ENCODE measurements around the gene MFF.
"Not testable (repeated sequence)": the region's sequence is repeated elsewhere in the genome, so short reads cannot be mapped to it uniquely, and the experiment has no call there.

Gene MFF

GRCh38 chr2:227378371-227378782 is 53.3 kb downstream of the MFF start:
- DNase-seq, result no peak

DNA sequence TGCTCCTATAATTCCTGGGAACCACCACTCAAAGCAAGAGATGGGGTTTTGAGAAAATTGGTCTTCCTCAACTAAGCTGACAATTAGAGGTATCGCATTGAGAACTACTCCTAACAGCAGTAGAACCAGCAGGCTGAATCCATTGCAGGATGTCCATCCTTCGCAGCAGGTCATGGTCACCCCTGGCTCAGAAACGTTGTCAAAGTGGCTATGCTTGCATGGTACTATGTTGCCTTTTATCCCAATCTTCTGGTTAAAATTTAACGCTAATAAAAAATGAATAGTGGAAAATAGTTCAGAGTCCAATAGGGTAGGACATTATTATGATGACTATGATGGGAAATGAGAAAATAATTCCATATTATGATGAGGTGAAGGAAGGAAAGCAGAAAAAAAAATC is 54.0 kb downstream of the MFF start, which contains the start of gene TM4SF20:
TM4SF20 (minus strand) TSS at position 212 of the 400 bp plus-strand sequence; CDS start at position 174, 38 bp downstream.
- DNase-seq, result no peak

DNA sequence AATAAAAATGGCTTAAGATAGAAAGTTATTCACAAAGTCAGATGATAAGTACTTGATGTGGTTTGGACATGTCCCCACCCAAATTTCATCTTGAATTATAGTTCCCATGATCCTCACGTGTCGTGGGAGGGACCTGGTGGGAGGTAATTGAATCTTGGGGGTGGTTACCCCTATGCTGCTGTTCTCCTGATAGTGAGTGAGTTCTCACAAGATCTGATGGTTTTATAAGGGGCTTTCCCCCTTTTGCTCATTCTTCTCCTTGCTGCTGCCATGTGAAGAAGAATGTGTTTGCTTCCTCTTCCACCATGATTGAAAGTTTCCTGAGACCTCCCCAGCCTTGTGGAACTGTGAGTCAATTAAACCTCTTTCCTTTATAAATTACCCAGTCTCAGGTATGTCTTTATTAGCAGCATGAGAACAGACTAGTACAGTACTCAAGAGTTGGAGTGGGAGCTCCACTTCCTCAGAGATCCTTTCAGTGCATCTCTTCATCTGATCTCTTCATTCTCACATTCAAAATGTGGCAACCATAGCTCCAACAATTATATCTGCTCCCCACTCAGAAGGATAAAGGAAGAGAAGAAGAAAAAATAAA is 57.3 kb downstream of the MFF start:
- DNase-seq, result not testable (repeated sequence)

- DNase-seq, result no peak
These were observed 58.6 kb downstream of the MFF start for GRCh38 chr2:227383686-227384085.

GRCh38 chr2:227386630-227387029 is 61.6 kb downstream of the MFF start:
- DNase-seq, result no peak

GRCh38 chr2:227387583-227387982 is 62.5 kb downstream of the MFF start, which contains the start of gene SCYGR1:
SCYGR1 (minus strand) TSS chr2:227387949; CDS start chr2:227387949, 0 bp downstream.
- not testable (repeated sequence) for DNase-seq

DNA sequence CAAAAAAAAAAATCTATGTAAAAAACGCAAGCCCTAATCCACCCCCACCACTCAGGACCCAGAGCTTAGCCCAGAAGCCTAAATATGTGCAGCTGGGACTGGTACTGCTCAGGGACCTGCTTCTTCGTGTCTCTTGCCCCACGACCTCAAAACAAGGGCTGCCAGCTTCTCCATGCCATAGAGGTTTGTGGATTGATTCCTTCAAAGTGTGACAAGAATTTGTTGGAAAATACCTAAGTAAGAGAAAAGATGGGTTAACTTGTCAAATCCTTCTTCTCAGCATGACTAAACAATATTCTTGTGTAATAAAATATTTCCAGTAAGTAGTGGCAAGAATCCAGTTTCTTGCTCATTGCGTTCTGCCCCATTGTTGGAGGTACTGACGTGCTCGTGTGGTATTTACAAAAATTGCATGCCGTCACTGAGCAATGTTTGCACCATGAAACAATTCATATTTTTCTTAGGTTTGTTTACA is 63.5 kb downstream of the MFF start:
- no peak for DNase-seq

- no peak for DNase-seq
These were observed 64.2 kb downstream of the MFF start for GRCh38 chr2:227389231-227389630.

GRCh38 chr2:227389661-227390060 is 64.6 kb downstream of the MFF start:
- DNase-seq, result no peak

DNA sequence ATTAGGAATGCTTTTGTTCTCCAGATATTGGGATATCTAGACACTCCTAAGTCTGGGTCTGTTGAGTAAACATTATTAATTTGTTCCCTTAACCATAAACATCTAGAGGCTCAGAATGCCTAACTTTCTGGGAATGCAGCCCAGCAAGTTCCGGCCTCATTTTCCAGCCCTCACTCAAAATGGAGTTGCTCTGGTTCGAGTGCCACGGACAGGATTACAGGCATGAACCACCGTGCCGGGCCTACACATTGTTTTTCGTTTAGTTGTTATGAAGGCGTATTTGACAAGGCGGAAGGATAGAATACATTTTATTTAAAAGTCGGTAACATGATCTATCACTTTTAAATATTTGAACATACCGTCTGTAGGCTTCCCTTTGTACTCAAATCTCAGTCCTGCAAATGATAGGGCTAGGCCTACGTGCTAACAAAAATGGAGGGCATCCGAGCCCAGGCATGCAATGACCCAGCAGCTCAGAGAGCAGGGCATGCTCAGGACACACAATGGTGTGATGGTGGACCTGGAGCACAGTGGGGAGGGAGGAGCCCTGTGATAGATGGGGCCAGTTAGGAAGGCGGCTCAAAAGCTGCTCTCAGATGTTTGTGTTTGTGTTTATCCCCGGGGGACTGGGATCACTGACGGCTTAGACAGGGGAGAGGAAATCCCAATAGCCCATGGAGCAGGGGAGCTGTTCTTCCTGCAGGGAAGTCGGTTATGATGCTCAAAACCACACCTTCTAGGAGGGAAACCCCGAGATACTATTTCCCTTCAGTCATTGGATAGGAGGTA is 65.6 kb downstream of the MFF start:
- DNase-seq, result no peak

- no peak for DNase-seq
These were observed 69.3 kb downstream of the MFF start for GRCh38 chr2:227394401-227394800.

- DNase-seq, result no peak
These were observed 70.5 kb downstream of the MFF start for GRCh38 chr2:227395556-227395955.

DNA sequence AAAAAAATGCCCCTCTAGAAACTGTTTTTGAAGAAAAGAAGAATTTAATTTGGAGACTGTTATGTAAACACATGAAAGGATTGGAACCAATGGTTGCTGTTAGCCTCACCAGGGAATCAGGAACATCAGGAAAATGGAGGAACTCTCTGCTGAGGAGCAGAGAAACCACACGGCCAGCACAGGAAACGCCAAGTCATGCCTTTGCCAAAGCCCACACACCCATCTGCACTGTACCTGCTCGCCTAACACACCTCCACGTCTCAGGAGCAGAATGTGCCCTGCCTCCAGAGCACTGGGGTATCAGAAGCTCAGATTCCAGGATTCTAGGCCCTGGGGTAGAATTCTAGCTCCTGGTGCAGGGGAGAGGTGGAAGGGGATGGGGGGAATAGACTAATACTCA is 72.5 kb downstream of the MFF start:
- no peak for DNase-seq

DNA sequence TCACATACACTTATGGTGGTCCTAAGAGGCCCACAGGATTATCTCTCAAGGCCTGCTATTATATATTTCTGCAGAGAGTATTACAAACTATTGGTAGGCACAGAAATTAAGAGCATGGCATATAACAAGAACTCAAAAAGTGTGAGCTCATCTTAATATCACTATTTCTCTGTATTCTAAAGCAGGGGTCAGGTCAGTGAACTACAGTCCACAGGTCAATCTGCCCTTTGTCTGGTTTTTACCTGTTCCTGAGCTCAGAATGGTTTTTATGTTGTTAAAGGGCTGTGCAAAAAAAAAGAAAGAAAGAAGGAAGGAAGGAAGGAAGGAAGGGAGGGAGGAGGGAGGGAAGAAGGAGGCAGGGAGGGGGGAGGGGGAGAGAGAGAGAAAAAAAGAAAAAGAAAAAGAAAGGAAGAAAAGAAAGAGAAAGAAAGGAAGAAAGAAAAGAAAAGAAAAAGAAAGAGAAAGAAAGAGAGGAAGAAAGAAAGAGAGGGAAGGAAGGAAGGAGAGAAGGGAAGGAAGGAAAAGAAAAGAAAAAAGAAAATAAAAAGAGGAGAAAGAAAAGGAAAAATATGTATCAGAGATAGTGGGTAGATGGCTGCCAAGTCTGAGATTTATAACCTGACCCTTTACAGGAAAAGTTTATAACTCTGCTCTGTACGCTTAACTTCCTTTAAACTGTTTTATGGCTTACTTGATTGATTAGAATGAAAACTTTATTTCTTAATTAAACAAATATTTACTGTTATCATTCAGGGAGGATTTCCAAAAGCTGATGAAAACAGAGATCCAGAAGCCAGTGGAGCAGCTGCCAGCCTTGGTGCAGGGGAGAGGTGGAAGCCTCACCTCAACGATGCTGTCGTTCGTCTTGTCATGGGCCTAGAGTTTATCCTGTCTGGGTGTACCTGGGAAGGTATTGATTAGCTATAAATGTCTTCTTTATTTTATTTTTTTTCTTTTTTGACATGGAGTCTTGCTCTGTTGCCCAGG is 73.9 kb downstream of the MFF start:
- DNase-seq, result no peak

GRCh38 chr2:227401550-227401949 is 76.5 kb downstream of the MFF start:
- DNase-seq, result no peak

GRCh38 chr2:227402321-227402720 is 77.3 kb downstream of the MFF start:
- no peak for DNase-seq

GRCh38 chr2:227402959-227403358 is 77.9 kb downstream of the MFF start:
- no peak for DNase-seq

GRCh38 chr2:227404585-227405271 is 79.7 kb downstream of the MFF start:
- no peak for DNase-seq

- DNase-seq, result no peak
These were observed 81.4 kb downstream of the MFF start for GRCh38 chr2:227406177-227407031.
